ENCODE data around the gene DOCK4.

DOCK4 gene

DNA sequence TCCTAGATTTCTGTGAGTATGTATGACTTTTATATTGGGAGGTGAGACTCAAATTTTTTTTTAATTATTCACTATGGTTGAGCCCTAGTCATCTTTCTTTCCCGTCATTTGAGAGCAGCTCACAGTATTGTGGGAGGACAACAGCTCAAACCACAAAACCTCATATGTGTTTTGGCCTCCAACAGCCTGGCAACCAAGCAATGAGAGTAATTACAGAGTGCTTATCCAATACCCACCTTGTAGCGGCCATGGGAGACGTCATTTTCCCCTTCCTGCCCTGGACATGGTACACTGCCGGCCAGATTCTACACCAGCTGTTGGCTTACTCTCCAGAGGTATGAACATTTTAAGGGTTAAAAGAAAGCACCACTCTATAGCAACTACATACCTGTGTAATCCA, 49.1 kb downstream of the DOCK4 start:
- Histone ChIP-seq H3K27ac (ENCODE audit: low read depth, low read length) (no peak overlapping the region), H3K27me3 (ENCODE audit: low read length) (no peaks in the 10 kb centered on the region), H3K79me2 (ENCODE audit: insufficient read depth, low read length) (no peaks in the 10 kb centered on the region), H3K9me3 (ENCODE audit: insufficient read depth, low read length) (no peaks in the 10 kb centered on the region), H2AFZ (ENCODE audit: low read depth, low read length, severe bottlenecking) (no peak overlapping the region), H3F3A (ENCODE audit: insufficient read depth) (no peaks in the 10 kb centered on the region), H3K4me2 (ENCODE audit: low read depth, low read length, poor library complexity, severe bottlenecking) (no peak overlapping the region), H3K4me3 (ENCODE audit: insufficient read depth, low read length, poor library complexity, severe bottlenecking) (no peak overlapping the region), H3K9me2 (replicated peaks; ENCODE audit: insufficient read depth, low read length) (no peaks in the 10 kb centered on the region), H3K9ac (ENCODE audit: low read length) (no peak overlapping the region), H4K20me1 (ENCODE audit: low read depth, low read length) (no peaks in the 10 kb centered on the region), H3K36me3 (ENCODE audit: low read length) (no peaks in the 10 kb centered on the region)
- TF ChIP-seq EZH2phosphoT487 (conservative IDR thresholded peaks at IDR 0.05; ENCODE audit: low read length) = no peak
- TF ChIP-seq, protein P1, sequence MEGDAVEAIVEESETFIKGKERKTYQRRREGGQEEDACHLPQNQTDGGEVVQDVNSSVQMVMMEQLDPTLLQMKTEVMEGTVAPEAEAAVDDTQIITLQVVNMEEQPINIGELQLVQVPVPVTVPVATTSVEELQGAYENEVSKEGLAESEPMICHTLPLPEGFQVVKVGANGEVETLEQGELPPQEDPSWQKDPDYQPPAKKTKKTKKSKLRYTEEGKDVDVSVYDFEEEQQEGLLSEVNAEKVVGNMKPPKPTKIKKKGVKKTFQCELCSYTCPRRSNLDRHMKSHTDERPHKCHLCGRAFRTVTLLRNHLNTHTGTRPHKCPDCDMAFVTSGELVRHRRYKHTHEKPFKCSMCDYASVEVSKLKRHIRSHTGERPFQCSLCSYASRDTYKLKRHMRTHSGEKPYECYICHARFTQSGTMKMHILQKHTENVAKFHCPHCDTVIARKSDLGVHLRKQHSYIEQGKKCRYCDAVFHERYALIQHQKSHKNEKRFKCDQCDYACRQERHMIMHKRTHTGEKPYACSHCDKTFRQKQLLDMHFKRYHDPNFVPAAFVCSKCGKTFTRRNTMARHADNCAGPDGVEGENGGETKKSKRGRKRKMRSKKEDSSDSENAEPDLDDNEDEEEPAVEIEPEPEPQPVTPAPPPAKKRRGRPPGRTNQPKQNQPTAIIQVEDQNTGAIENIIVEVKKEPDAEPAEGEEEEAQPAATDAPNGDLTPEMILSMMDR (IDR thresholded peaks at IDR 0.05; ENCODE audit: insufficient read depth, low read length, poor library complexity, severe bottlenecking) = no peak

DNA sequence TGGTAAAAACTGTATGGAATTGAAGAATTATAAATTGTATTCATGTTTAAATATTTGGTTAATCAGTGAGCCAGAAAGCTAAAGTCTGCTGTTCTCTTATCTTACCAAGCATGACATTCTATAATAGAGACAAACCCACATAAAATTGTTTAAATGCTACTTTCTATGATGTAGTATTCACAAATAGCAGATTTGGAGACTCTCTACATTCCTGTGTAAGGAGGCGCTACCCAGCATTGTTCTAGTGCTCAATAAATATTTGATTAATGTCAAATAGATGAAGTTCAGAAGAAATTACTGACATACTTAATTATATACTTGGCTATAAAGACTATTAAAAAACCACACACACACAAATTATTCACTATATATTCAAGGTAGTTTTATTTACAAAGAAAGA, 49.8 kb downstream of the DOCK4 start:
- Histone ChIP-seq H3K27me3 (ENCODE audit: low read length) (no peaks in the 10 kb centered on the region), H3K9me2 (replicated peaks; ENCODE audit: insufficient read depth, low read length) (no peaks in the 10 kb centered on the region), H4K20me1 (ENCODE audit: low read depth, low read length) (no peaks in the 10 kb centered on the region), H3K79me2 (ENCODE audit: insufficient read depth, low read length) (no peaks in the 10 kb centered on the region), H3K4me3 (ENCODE audit: insufficient read depth, low read length, poor library complexity, severe bottlenecking) (no peak overlapping the region), H2AFZ (ENCODE audit: low read depth, low read length, severe bottlenecking) (no peak overlapping the region), H3K9me3 (ENCODE audit: insufficient read depth, low read length) (no peaks in the 10 kb centered on the region), H3K27ac (ENCODE audit: low read depth, low read length) (no peak overlapping the region), H3F3A (ENCODE audit: insufficient read depth) (no peaks in the 10 kb centered on the region), H3K36me3 (ENCODE audit: low read length) (no peaks in the 10 kb centered on the region), H3K4me2 (ENCODE audit: low read depth, low read length, poor library complexity, severe bottlenecking) (no peak overlapping the region), H3K9ac (ENCODE audit: low read length) (no peak overlapping the region)
- TF ChIP-seq, protein P1 (IDR thresholded peaks at IDR 0.05; ENCODE audit: insufficient read depth, low read length, poor library complexity, severe bottlenecking) = no peak
- no peak for TF ChIP-seq EZH2phosphoT487 (conservative IDR thresholded peaks at IDR 0.05; ENCODE audit: low read length)

DNA sequence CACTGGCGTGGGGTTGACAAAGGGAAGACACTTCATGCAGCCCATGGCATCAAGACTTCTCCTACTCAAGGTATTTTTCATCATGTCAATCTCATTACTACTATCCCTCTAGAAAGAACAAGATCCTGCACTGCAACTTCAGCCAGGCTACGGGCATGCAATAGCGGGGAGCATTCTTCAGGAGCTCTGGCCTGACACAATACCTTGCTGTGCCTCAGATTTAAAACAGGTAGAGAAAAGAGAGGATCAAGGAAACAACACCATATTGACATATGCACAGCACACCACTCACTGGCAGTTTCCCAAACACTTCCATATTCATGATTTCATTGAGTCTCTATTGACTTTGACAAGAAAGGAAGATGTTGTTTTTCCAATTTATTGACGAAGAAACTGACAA, 51.5 kb downstream of the DOCK4 start:
- H3F3A ChIP-seq (ENCODE audit: insufficient read depth) = no peaks in the 10 kb centered on the region
- no peaks in the 10 kb centered on the region for H3K36me3 ChIP-seq (ENCODE audit: low read length)
- no peak for TF ChIP-seq EZH2phosphoT487 (conservative IDR thresholded peaks at IDR 0.05; ENCODE audit: low read length)
- TF ChIP-seq, protein P1 (IDR thresholded peaks at IDR 0.05; ENCODE audit: insufficient read depth, low read length, poor library complexity, severe bottlenecking) = no peak
- H3K27me3 ChIP-seq (ENCODE audit: low read length) = no peaks in the 10 kb centered on the region
- H3K9me2 ChIP-seq (replicated peaks; ENCODE audit: insufficient read depth, low read length) = no peaks in the 10 kb centered on the region
- no peak overlapping the region for H3K9ac ChIP-seq (ENCODE audit: low read length)
- no peak overlapping the region for H2AFZ ChIP-seq (ENCODE audit: low read depth, low read length, severe bottlenecking)
- no peak overlapping the region for H3K4me2 ChIP-seq (ENCODE audit: low read depth, low read length, poor library complexity, severe bottlenecking)
- no peak overlapping the region for H3K4me3 ChIP-seq (ENCODE audit: insufficient read depth, low read length, poor library complexity, severe bottlenecking)
- H3K27ac ChIP-seq (ENCODE audit: low read depth, low read length) = no peak overlapping the region
- no peaks in the 10 kb centered on the region for H3K79me2 ChIP-seq (ENCODE audit: insufficient read depth, low read length)
- H3K9me3 ChIP-seq (ENCODE audit: insufficient read depth, low read length) = no peaks in the 10 kb centered on the region
- no peaks in the 10 kb centered on the region for H4K20me1 ChIP-seq (ENCODE audit: low read depth, low read length)
